ENCODE measurements around the gene ABRAXAS1. TPM values are rescaled to one million over a fixed set of nuclear protein-coding genes. Genes with fewer than 3 reads are reported as not detected.

Gene ABRAXAS1
- polyA plus RNA-seq, 1 of the 3 experiments (the other 2 are of a cell fraction) = 4.9 TPM

DNA sequence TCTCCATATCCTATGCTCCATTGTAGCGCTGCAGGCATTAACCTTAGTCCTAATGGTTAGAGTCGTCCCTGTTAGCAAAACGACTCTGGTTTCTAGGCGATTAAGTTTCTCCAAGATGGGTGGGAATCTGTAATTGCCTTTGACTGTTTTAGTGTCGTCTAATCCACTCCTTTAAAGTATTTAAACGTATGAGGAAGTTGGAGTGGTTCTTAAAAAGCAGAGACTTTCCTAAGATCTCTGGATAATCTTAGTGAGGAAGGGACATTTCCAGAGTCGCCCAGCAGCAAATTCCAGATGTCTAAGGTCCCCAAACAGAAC lies 28.8 kb downstream of the ABRAXAS1 start:
- WGBS (ENCODE audit: low lambda C conversion rate) = 3% methylated on average over 7 of the region's 7 CpGs
- Histone ChIP-seq H3K9me3 (no peaks in the 10 kb centered on the region), H3K4me3 (ENCODE audit: low read depth in 2 of 2, low read length in 1 of 2) (peak overlapping the region; percentile 95 to 98), H4K20me1 (ENCODE audit: insufficient read depth) (no peaks in the 10 kb centered on the region), H3K4me1 (ENCODE audit: control insufficient read depth in 1 of 2, insufficient read depth in 2 of 2, low read depth in 1 of 2, low read length in 1 of 2) (peaks cover 0 to 11% of the 10 kb centered on the region in 2 experiments; a peak in 2 of 4 replicates), H3K36me3 (replicated peaks in 1 of 2; ENCODE audit: control insufficient read depth in 1 of 2, insufficient read depth in 2 of 2, low read length in 1 of 2) (peaks cover 41 to 44% of the 10 kb centered on the region in 2 experiments), H2AFZ (ENCODE audit: low read depth) (peak overlapping the region; percentile 97), H3K9ac (peak overlapping the region; percentile 87), H3K4me2 (peak overlapping the region; percentile 90), H3K9me2 (no peaks in the 10 kb centered on the region), H3F3A (replicated peaks; ENCODE audit: insufficient read depth) (no peaks in the 10 kb centered on the region), H3K27ac (ENCODE audit: low read depth in 2 of 2, low read length in 1 of 2) (peak overlapping the region; percentile 81 to 96), H3K79me2 (ENCODE audit: insufficient read depth) (peaks cover 54% of the 10 kb centered on the region), H3K27me3 (ENCODE audit: insufficient read depth) (no peaks in the 10 kb centered on the region)
- no peak for TF ChIP-seq MXI1 (IDR thresholded peaks at IDR 0.05; ENCODE audit: low read depth, low read length)
- TF ChIP-seq MEF2A (IDR thresholded peaks at IDR 0.05; ENCODE audit: borderline replicate concordance, low read depth) = no peak
- TF ChIP-seq GABPA (IDR thresholded peaks at IDR 0.05; ENCODE audit: low read depth) = no peak
- TF ChIP-seq GATA2 (CRISPR knock-in tag; IDR thresholded peaks at IDR 0.05) = no peak
- no peak for TF ChIP-seq YY1 (IDR thresholded peaks at IDR 0.05; ENCODE audit: low read depth)
- TF ChIP-seq, protein P1, sequence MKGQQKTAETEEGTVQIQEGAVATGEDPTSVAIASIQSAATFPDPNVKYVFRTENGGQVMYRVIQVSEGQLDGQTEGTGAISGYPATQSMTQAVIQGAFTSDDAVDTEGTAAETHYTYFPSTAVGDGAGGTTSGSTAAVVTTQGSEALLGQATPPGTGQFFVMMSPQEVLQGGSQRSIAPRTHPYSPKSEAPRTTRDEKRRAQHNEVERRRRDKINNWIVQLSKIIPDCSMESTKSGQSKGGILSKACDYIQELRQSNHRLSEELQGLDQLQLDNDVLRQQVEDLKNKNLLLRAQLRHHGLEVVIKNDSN (IDR thresholded peaks at IDR 0.05; ENCODE audit: borderline replicate concordance, low read depth) = no peak
- no peak for TF ChIP-seq CHD2 (IDR thresholded peaks at IDR 0.05; ENCODE audit: low read length, partially characterized antibody)
- TF ChIP-seq, protein P2, sequence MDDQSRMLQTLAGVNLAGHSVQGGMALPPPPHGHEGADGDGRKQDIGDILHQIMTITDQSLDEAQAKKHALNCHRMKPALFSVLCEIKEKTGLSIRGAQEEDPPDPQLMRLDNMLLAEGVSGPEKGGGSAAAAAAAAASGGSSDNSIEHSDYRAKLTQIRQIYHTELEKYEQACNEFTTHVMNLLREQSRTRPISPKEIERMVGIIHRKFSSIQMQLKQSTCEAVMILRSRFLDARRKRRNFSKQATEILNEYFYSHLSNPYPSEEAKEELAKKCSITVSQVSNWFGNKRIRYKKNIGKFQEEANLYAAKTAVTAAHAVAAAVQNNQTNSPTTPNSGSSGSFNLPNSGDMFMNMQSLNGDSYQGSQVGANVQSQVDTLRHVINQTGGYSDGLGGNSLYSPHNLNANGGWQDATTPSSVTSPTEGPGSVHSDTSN (IDR thresholded peaks at IDR 0.05) = no peak
- no peak for TF ChIP-seq ELF1 (IDR thresholded peaks at IDR 0.05)
- TF ChIP-seq JUND (IDR thresholded peaks at IDR 0.05) = no peak
- TF ChIP-seq RFX5 (IDR thresholded peaks at IDR 0.05; ENCODE audit: low read length) = no peak
- TF ChIP-seq NFIC (IDR thresholded peaks at IDR 0.05; ENCODE audit: borderline replicate concordance) = no peak
- TF ChIP-seq, protein P3, sequence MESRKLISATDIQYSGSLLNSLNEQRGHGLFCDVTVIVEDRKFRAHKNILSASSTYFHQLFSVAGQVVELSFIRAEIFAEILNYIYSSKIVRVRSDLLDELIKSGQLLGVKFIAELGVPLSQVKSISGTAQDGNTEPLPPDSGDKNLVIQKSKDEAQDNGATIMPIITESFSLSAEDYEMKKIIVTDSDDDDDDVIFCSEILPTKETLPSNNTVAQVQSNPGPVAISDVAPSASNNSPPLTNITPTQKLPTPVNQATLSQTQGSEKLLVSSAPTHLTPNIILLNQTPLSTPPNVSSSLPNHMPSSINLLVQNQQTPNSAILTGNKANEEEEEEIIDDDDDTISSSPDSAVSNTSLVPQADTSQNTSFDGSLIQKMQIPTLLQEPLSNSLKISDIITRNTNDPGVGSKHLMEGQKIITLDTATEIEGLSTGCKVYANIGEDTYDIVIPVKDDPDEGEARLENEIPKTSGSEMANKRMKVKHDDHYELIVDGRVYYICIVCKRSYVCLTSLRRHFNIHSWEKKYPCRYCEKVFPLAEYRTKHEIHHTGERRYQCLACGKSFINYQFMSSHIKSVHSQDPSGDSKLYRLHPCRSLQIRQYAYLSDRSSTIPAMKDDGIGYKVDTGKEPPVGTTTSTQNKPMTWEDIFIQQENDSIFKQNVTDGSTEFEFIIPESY (IDR thresholded peaks at IDR 0.05; ENCODE audit: borderline replicate concordance, low read depth) = no peak
- DNase-seq = no peak
- ChIA-PET POLR2A (interaction anchor here (1.2 kb wide), 1 partner anchor 29 kb away, joined by 5 read pairs; the partner anchor contains the start of gene ABRAXAS1), CTCF (no interaction called here)

Measured in SK-N-SH (cell line).